Measurements from ENCODE around the gene PAX6. TPM values are rescaled to one million over a fixed set of nuclear protein-coding genes. Genes with fewer than 3 reads are reported as not detected.

Gene PAX6
- total RNA-seq, 1 donor from 2014 or later: 7.6 TPM

GRCh38 chr11:31812383-31813381 is 1.6 kb upstream of the PAX6 start:
- no peaks in the 10 kb centered on the region for H3K36me3 Mint-ChIP-seq (ENCODE audit: insufficient read depth)
- H3K27me3 Mint-ChIP-seq: peaks cover 80% of the 10 kb centered on the region
- H3K9me3 Mint-ChIP-seq (ENCODE audit: low read depth): no peaks in the 10 kb centered on the region
- peak overlapping the region; percentile 14 for H3K4me3 Mint-ChIP-seq (ENCODE audit: low read depth)
- no peak for TF ChIP-seq CTCF (IDR thresholded peaks at IDR 0.05; ENCODE audit: unreplicated experiment)
- peak overlapping the region; percentile 47 for H3K27ac Mint-ChIP-seq
- DNase-seq (ENCODE audit: low spot score, unreplicated experiment): no peak
- peaks cover 19% of the 10 kb centered on the region for H3K4me1 Mint-ChIP-seq (ENCODE audit: low read depth)

GRCh38 chr11:31809857-31810778 is 1.0 kb downstream of the PAX6 start:
- H3K36me3 Mint-ChIP-seq (ENCODE audit: insufficient read depth): no peaks in the 10 kb centered on the region
- peak overlapping the region; percentile 56 for H3K4me3 Mint-ChIP-seq (ENCODE audit: low read depth)
- no peak overlapping the region for H3K27ac Mint-ChIP-seq
- TF ChIP-seq CTCF (IDR thresholded peaks at IDR 0.05; ENCODE audit: unreplicated experiment): no peak
- H3K9me3 Mint-ChIP-seq (ENCODE audit: low read depth): no peaks in the 10 kb centered on the region
- DNase-seq (ENCODE audit: low spot score, unreplicated experiment): no peak
- peaks cover 17% of the 10 kb centered on the region for H3K4me1 Mint-ChIP-seq (ENCODE audit: low read depth)
- H3K27me3 Mint-ChIP-seq: peaks cover 83% of the 10 kb centered on the region

GRCh38 chr11:31809541-31809856 is 1.6 kb downstream of the PAX6 start:
- Mint-ChIP-seq H3K27ac (peak overlapping the region; percentile 50), H3K4me1 (ENCODE audit: low read depth) (peaks cover 17% of the 10 kb centered on the region), H3K27me3 (peaks cover 82% of the 10 kb centered on the region), H3K4me3 (ENCODE audit: low read depth) (peak overlapping the region; percentile 56), H3K36me3 (ENCODE audit: insufficient read depth) (no peaks in the 10 kb centered on the region), H3K9me3 (ENCODE audit: low read depth) (no peaks in the 10 kb centered on the region)
- no peak for DNase-seq (ENCODE audit: low spot score, unreplicated experiment)
- TF ChIP-seq CTCF (IDR thresholded peaks at IDR 0.05; ENCODE audit: unreplicated experiment): no peak

GRCh38 chr11:31808721-31809540 is 2.2 kb downstream of the PAX6 start:
- Mint-ChIP-seq H3K27me3 (peaks cover 83% of the 10 kb centered on the region), H3K4me3 (ENCODE audit: low read depth) (peak overlapping the region; percentile 56), H3K4me1 (ENCODE audit: low read depth) (peaks cover 20% of the 10 kb centered on the region), H3K27ac (no peak overlapping the region), H3K9me3 (ENCODE audit: low read depth) (no peaks in the 10 kb centered on the region), H3K36me3 (ENCODE audit: insufficient read depth) (no peaks in the 10 kb centered on the region)
- no peak for DNase-seq (ENCODE audit: low spot score, unreplicated experiment)
- no peak for TF ChIP-seq CTCF (IDR thresholded peaks at IDR 0.05; ENCODE audit: unreplicated experiment)

Data from progenitor cell of endocrine pancreas (in vitro differentiated cells).